ENCODE data around the gene RAB7A.

DNA sequence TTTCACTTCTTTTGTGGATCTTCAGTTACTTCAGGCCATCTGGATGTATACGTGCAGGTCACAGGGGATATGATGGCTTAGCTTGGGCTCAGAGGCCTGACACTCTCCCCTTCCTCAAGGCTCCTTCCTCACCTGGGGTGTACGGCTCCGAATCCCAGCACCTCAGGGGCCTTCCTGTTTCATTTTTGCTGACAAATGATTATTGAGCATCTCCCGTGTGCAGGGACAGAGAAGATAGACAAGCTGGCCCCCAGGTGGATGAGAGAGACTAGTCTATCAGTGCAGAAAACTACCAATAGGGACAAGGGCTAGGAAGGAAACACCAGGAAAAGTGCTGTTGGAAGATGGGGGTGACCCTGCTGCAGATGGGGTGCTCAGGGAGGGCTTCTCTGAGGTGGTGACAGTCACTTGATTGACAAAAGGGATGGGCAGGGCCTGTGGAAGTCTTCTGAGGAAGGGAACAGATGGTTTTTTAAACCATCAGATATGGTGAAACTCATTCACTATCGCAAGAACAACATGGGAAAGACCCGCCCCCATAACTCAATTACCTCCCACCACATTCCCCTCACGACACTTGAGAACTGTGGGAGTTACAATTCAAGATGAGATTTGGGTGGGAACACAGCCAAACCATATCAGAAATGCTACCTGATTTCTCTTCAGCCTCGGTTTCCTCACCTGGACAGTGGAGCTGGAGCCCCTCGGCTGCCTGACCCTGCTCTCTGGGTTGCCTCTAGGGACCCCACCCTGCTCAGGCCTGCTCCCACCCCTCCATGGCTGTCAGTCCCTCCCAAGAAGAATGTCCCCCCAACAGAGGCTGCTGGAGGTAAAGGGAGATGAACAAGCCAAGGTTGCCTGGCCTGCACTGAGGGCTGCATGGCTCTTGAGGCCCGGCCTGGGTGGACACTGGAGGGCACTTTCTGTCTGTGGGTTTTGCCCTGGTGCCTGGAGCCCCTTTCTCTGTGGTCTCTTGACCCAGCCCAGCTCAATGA is 116.2 kb downstream of the RAB7A start:
- no peak for TF ChIP-seq ZNF384 (IDR thresholded peaks at IDR 0.05)
- no peak for TF ChIP-seq SP1 (IDR thresholded peaks at IDR 0.05)
- no peak for TF ChIP-seq FOXM1 (IDR thresholded peaks at IDR 0.05; ENCODE audit: borderline replicate concordance)
- no peak for TF ChIP-seq SUZ12 (IDR thresholded peaks at IDR 0.05)
- no peak for TF ChIP-seq HDGF (IDR thresholded peaks at IDR 0.05; ENCODE audit: borderline replicate concordance)
- TF ChIP-seq NFRKB (IDR thresholded peaks at IDR 0.05) = no peak
- no peak for TF ChIP-seq BHLHE40 (IDR thresholded peaks at IDR 0.05; ENCODE audit: borderline replicate concordance)
- TF ChIP-seq FOXK2 (IDR thresholded peaks at IDR 0.05) = no peak
- no peak for TF ChIP-seq TARDBP (IDR thresholded peaks at IDR 0.05)
- TF ChIP-seq CTBP1 (IDR thresholded peaks at IDR 0.05; ENCODE audit: borderline replicate concordance) = no peak
- TF ChIP-seq, protein P1, sequence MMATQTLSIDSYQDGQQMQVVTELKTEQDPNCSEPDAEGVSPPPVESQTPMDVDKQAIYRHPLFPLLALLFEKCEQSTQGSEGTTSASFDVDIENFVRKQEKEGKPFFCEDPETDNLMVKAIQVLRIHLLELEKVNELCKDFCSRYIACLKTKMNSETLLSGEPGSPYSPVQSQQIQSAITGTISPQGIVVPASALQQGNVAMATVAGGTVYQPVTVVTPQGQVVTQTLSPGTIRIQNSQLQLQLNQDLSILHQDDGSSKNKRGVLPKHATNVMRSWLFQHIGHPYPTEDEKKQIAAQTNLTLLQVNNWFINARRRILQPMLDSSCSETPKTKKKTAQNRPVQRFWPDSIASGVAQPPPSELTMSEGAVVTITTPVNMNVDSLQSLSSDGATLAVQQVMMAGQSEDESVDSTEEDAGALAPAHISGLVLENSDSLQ (IDR thresholded peaks at IDR 0.05) = no peak

Data from HEK293T (cell line).